HepG2 (cell line): ENCODE results near the gene FCN3. TPM values are rescaled to one million over a fixed set of nuclear protein-coding genes. Genes with fewer than 3 reads are reported as not detected.

Experiments used
- AGO2 ChIP-seq: fragments of 200-400 bp; formaldehyde crosslinking; optimal IDR thresholded peaks from 2 replicates; pipeline ENCODE3; 2017; ENCODE audit warnings: mild to moderate bottlenecking, low read depth, low read length, moderate library complexity
- ELF3 ChIP-seq: IDR thresholded peaks from 2 replicates; pipeline ENCODE4 v1.6.1; 2016; ENCODE audit warnings: missing genetic modification reagents, missing compliant biosample characterization
- HNF1B ChIP-seq: sonication (generic); formaldehyde crosslinking; IDR thresholded peaks from 2 replicates; pipeline ENCODE4 v1.5.1; 2020; ENCODE audit warnings: mild to moderate bottlenecking, moderate library complexity, missing genetic modification reagents
- HOXA3 ChIP-seq: sonication (generic); formaldehyde crosslinking; IDR thresholded peaks from 2 replicates; pipeline ENCODE4 v1.5.0; 2020; ENCODE audit warnings: missing genetic modification reagents
- NRL ChIP-seq: sonication (generic); formaldehyde crosslinking; IDR thresholded peaks from 2 replicates; pipeline ENCODE4 v1.5.0; 2020; ENCODE audit warnings: missing genetic modification reagents, mild to moderate bottlenecking, moderate library complexity, borderline replicate concordance
- TAF15 ChIP-seq: fragments of 200-400 bp; formaldehyde crosslinking; IDR thresholded peaks from one replicate; pipeline ENCODE4 v1.6.1; 2018; ENCODE audit warnings: mild to moderate bottlenecking, low read depth, low read length; ENCODE audit not compliant: poor library complexity, severe bottlenecking
- YEATS4 ChIP-seq: sonication (generic); formaldehyde crosslinking; IDR thresholded peaks from 2 replicates; pipeline ENCODE4 v1.4.0; 2020; ENCODE audit warnings: missing genetic modification reagents, borderline replicate concordance
- ZBTB38 ChIP-seq: sonication (generic); formaldehyde crosslinking; IDR thresholded peaks from 2 replicates; pipeline ENCODE4 v1.5.1; 2020; ENCODE audit warnings: mild to moderate bottlenecking, missing genetic modification reagents
- ZFP91 ChIP-seq: sonication (generic); formaldehyde crosslinking; IDR thresholded peaks from 2 replicates; pipeline ENCODE4 v1.9.0; 2022; ENCODE audit warnings: missing genetic modification reagents, mild to moderate bottlenecking, borderline replicate concordance
- ZHX2 ChIP-seq, 2 experiments: sonication (generic) in 1 of 2; formaldehyde crosslinking in 1 of 2; IDR thresholded peaks; 2 replicates each; pipeline versions ENCODE4 v1.6.1 to v1.9.0; 2014 to 2022; ENCODE audit warnings: antibody characterized with exemption in 1 of 2, borderline replicate concordance in 1 of 2, inconsistent platforms in 1 of 2, low read depth in 1 of 2, missing genetic modification reagents in 1 of 2
- ZNF280B ChIP-seq: sonication (generic); formaldehyde crosslinking; IDR thresholded peaks from 2 replicates; pipeline ENCODE4 v1.5.0; 2020; ENCODE audit warnings: missing genetic modification reagents, mild to moderate bottlenecking, borderline replicate concordance
- ZNF572 ChIP-seq: sonication (generic); formaldehyde crosslinking; IDR thresholded peaks from 2 replicates; pipeline ENCODE4 v1.5.1; 2020; ENCODE audit warnings: mild to moderate bottlenecking, missing genetic modification reagents
- ZNF605 ChIP-seq: sonication (generic); formaldehyde crosslinking; IDR thresholded peaks from 2 replicates; pipeline ENCODE4 v1.8.0; 2022; ENCODE audit warnings: mild to moderate bottlenecking, missing genetic modification reagents
- ZNF652 ChIP-seq: IDR thresholded peaks from 2 replicates; pipeline ENCODE4 v1.6.1; 2016; ENCODE audit warnings: low read depth, borderline replicate concordance
- ZSCAN30 ChIP-seq: sonication (generic); formaldehyde crosslinking; IDR thresholded peaks from 2 replicates; pipeline ENCODE4 v1.5.0; 2020; ENCODE audit warnings: mild to moderate bottlenecking, missing genetic modification reagents
- polyA plus RNA-seq, 8 experiments: library from polyadenylated mRNA; depleted of rRNA in 3 of 8; stranded (reverse) in 7 of 8; unstranded in 1 of 8; fragments of >200 nt; fragmentation: Illumina TruSeq in 4 of 8; extraction: Trizol in 4 of 8; gene quantifications; 2 replicates each; pipeline versions ENCODE4 v1.2.1 to v1.2.3, GENCODE V29; 2011 to 2016; ENCODE audit warnings: low read depth in 4 of 8, missing spikeins in 1 of 8, mixed read lengths in 1 of 8; ENCODE audit not compliant: insufficient read depth in 1 of 8
- total RNA-seq, 5 experiments: library from RNA; depleted of rRNA; stranded (reverse); fragments of >200 nt; fragmentation: Illumina TruSeq; extraction: Trizol; gene quantifications; 2 replicates each; pipeline ENCODE4 v1.2.3, GENCODE V29; 2016; ENCODE audit warnings: low read depth in 1 of 5
- TF ChIP-seq, protein P1 (sequence below): sonication (generic); formaldehyde crosslinking; IDR thresholded peaks from 2 replicates; pipeline ENCODE4 v1.8.0; 2022; ENCODE audit warnings: mild to moderate bottlenecking, missing genetic modification reagents, moderate library complexity

The FCN3 gene
- total and polyA plus RNA-seq, 2 of the 13 experiments (the other 11 are each of a cell fraction or from before 2014, with no cell fraction given), result not detected

- TF ChIP-seq ZHX2 (IDR thresholded peaks at IDR 0.05; ENCODE audit: low read depth), result no peak
- TF ChIP-seq ZHX2 (CRISPR knock-in tag; IDR thresholded peaks at IDR 0.05; ENCODE audit: borderline replicate concordance), result no peak
- TF ChIP-seq ZNF605 (CRISPR knock-in tag), result no peak
- 0 out of 2 replicates have a peak, but pooled peaks have one; percentile 35 for TF ChIP-seq HOXA3 (CRISPR knock-in tag)
- no peak for TF ChIP-seq ZFP91 (CRISPR knock-in tag)
- TF ChIP-seq ZNF280B (CRISPR knock-in tag), result no peak
- TF ChIP-seq YEATS4 (CRISPR knock-in tag), result no peak; the same call in 1 of the 2 replicates
- TF ChIP-seq TAF15, result no peak
- TF ChIP-seq ZBTB38, result 0 out of 2 replicates have a peak, but pooled peaks have one; percentile 40
- TF ChIP-seq ZSCAN30 (CRISPR knock-in tag), result no peak
- no peak for TF ChIP-seq ZNF572
- no peak for TF ChIP-seq HNF1B
- no peak for TF ChIP-seq ZNF652 (CRISPR knock-in tag)
- TF ChIP-seq NRL (CRISPR knock-in tag), result no peak
- no peak for TF ChIP-seq ELF3
- TF ChIP-seq, protein P1, sequence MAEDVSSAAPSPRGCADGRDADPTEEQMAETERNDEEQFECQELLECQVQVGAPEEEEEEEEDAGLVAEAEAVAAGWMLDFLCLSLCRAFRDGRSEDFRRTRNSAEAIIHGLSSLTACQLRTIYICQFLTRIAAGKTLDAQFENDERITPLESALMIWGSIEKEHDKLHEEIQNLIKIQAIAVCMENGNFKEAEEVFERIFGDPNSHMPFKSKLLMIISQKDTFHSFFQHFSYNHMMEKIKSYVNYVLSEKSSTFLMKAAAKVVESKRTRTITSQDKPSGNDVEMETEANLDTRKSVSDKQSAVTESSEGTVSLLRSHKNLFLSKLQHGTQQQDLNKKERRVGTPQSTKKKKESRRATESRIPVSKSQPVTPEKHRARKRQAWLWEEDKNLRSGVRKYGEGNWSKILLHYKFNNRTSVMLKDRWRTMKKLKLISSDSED (CRISPR knock-in tag), result no peak
- no peak for TF ChIP-seq AGO2
Observed at GRCh38 chr1:27365372-27366112, 9.1 kb downstream of the FCN3 start (continued).
